Neural progenitor cell (in vitro differentiated cells): ENCODE data around the gene DEPP1.

Experiments used
- EZH2 ChIP-seq: fragments of 200-600 bp; sonication (generic); IDR thresholded peaks from 2 replicates; pipeline ENCODE4 v1.6.1; 2017; ENCODE audit warnings: antibody characterized with exemption, mild to moderate bottlenecking, moderate library complexity
- EZH2phosphoT487 ChIP-seq: fragments of 200-600 bp; sonication (generic); IDR thresholded peaks from 2 replicates; pipeline ENCODE4 v1.6.1; 2017; ENCODE audit warnings: antibody characterized with exemption
- TF ChIP-seq, protein P1 (sequence below): fragments of 200-600 bp; sonication (generic); IDR thresholded peaks from 2 replicates; pipeline ENCODE4 v1.5.1; 2017; ENCODE audit warnings: antibody characterized with exemption, mild to moderate bottlenecking

DNA sequence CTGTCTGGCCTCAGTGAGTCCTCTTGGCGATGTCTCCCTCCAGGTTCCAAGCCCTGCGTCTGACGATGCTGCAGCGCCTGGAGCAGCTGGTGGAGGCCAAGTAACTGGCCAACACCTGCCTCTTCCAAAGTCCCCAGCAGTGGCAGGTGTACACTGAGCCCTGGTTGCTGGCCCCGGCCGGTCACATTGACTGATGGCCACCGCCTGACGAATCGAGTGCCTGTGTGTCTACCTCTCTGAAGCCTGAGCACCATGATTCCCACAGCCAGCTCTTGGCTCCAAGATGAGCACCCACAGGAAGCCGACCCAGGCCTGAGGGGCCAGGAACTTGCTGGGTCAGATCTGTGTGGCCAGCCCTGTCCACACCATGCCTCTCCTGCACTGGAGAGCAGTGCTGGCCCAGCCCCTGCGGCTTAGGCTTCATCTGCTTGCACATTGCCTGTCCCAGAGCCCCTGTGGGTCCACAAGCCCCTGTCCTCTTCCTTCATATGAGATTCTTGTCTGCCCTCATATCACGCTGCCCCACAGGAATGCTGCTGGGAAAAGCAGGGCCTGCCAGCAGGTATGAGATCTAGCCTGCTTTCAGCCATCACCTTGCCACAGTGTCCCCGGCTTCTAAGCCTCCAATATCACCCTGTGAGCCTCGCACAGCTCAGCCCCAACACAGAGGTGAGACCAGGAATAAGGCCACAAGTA is 14.8 kb upstream of the DEPP1 start:
- TF ChIP-seq, protein P1, sequence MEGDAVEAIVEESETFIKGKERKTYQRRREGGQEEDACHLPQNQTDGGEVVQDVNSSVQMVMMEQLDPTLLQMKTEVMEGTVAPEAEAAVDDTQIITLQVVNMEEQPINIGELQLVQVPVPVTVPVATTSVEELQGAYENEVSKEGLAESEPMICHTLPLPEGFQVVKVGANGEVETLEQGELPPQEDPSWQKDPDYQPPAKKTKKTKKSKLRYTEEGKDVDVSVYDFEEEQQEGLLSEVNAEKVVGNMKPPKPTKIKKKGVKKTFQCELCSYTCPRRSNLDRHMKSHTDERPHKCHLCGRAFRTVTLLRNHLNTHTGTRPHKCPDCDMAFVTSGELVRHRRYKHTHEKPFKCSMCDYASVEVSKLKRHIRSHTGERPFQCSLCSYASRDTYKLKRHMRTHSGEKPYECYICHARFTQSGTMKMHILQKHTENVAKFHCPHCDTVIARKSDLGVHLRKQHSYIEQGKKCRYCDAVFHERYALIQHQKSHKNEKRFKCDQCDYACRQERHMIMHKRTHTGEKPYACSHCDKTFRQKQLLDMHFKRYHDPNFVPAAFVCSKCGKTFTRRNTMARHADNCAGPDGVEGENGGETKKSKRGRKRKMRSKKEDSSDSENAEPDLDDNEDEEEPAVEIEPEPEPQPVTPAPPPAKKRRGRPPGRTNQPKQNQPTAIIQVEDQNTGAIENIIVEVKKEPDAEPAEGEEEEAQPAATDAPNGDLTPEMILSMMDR = no peak
- TF ChIP-seq EZH2 (no peak), EZH2phosphoT487 (no peak)
